IgD-negative memory B cell (primary cell): ENCODE results near the gene NT5DC3. TPM values are rescaled to one million over a fixed set of nuclear protein-coding genes. Genes with fewer than 3 reads are reported as not detected.
"Not testable (repeated sequence)": the region's sequence is repeated elsewhere in the genome, so short reads cannot be mapped to it uniquely, and the experiment has no call there.

Source experiments
- H3K27ac Mint-ChIP-seq, 3 donors: one replicate each; pipeline ENCODE4 v1.8.0; 2020 to 2022; ENCODE audit warnings: mild to moderate bottlenecking in 3 of 3, mixed read lengths in 3 of 3, moderate library complexity in 1 of 3
- H3K27me3 Mint-ChIP-seq: one replicate; pipeline ENCODE4 v1.8.0; 2021; ENCODE audit warnings: mixed read lengths
- H3K36me3 Mint-ChIP-seq: one replicate; pipeline ENCODE4 v1.8.0; 2020; ENCODE audit warnings: mild to moderate bottlenecking, mixed read lengths
- H3K4me1 Mint-ChIP-seq, 3 donors: one replicate each; pipeline ENCODE4 v1.8.0; 2020 to 2022; ENCODE audit warnings: mixed read lengths in 3 of 3, mild to moderate bottlenecking in 1 of 3
- H3K4me3 Mint-ChIP-seq, 4 donors: one replicate each; pipeline ENCODE4 v1.8.0; 2020 to 2022; ENCODE audit warnings: mild to moderate bottlenecking in 4 of 4, mixed read lengths in 4 of 4, moderate library complexity in 3 of 4
- H3K9me3 Mint-ChIP-seq, 3 donors: one replicate each; pipeline ENCODE4 v1.8.0; 2020 to 2021; ENCODE audit warnings: mixed read lengths in 3 of 3, mild to moderate bottlenecking in 1 of 3
- polyA plus RNA-seq: library from polyadenylated mRNA; unstranded; fragments of 300-500 nt; fragmentation: Illumina TruSeq; gene quantifications from one replicate; pipeline ENCODE4 v1.2.3, GENCODE V29; 2021

The NT5DC3 gene
- polyA plus RNA-seq, 1 donor from 2014 or later, result 1.2 TPM

GRCh38 chr12:103844305-103844704 lies 3.3 kb upstream of the NT5DC3 start:
- Mint-ChIP-seq H3K36me3 (no peaks in the 10 kb centered on the region), H3K4me3 (peak overlapping the region in 1 of 4 donors; percentile 82), H3K9me3 (no peaks in the 10 kb centered on the region), H3K27me3 (no peaks in the 10 kb centered on the region), H3K27ac (peak overlapping the region in 1 of 3 donors; percentile 61), H3K4me1 (peaks cover 0 to 11% (median 8%) of the 10 kb centered on the region in 3 donors)

GRCh38 chr12:103841690-103842584 lies 903 bp upstream of the NT5DC3 start:
- H3K36me3 Mint-ChIP-seq, result peaks cover 2% of the 10 kb centered on the region
- H3K4me3 Mint-ChIP-seq, result peak overlapping the region; percentile 89 to 94 (median 92)
- peak overlapping the region in 2 of 3 donors; percentile 77 to 90 for H3K27ac Mint-ChIP-seq
- no peaks in the 10 kb centered on the region for H3K9me3 Mint-ChIP-seq
- peaks cover 11 to 17% (median 14%) of the 10 kb centered on the region in 3 donors for H3K4me1 Mint-ChIP-seq
- peaks cover 1% of the 10 kb centered on the region for H3K27me3 Mint-ChIP-seq

- Mint-ChIP-seq H3K4me3 (peak overlapping the region; percentile 89 to 97 (median 92)), H3K27ac (peak overlapping the region in 2 of 3 donors; percentile 67 to 82), H3K27me3 (peaks cover 1% of the 10 kb centered on the region), H3K4me1 (peaks cover 9 to 17% (median 14%) of the 10 kb centered on the region in 3 donors), H3K36me3 (peaks cover 12% of the 10 kb centered on the region), H3K9me3 (no peaks in the 10 kb centered on the region)
Measured at GRCh38 chr12:103840462-103840875, 565 bp downstream of the NT5DC3 start.

GRCh38 chr12:103839609-103840461 lies 1.2 kb downstream of the NT5DC3 start:
- Mint-ChIP-seq H3K4me3 (peak overlapping the region; percentile 89 to 97 (median 92)), H3K4me1 (peaks cover 11 to 18% (median 17%) of the 10 kb centered on the region in 3 donors), H3K27ac (peak overlapping the region in 1 of 3 donors; percentile 67), H3K9me3 (no peaks in the 10 kb centered on the region), H3K27me3 (peaks cover 1% of the 10 kb centered on the region), H3K36me3 (peaks cover 12% of the 10 kb centered on the region)

- Mint-ChIP-seq H3K27ac (no peak overlapping the region), H3K9me3 (no peaks in the 10 kb centered on the region), H3K4me3 (peak overlapping the region in 2 of 4 donors; percentile 44 to 85), H3K36me3 (peaks cover 12% of the 10 kb centered on the region), H3K27me3 (peaks cover 1% of the 10 kb centered on the region), H3K4me1 (peaks cover 11 to 18% (median 17%) of the 10 kb centered on the region in 3 donors)
Measured at GRCh38 chr12:103839103-103839502, 1.9 kb downstream of the NT5DC3 start.

GRCh38 chr12:103838254-103838914 lies 2.6 kb downstream of the NT5DC3 start:
- Mint-ChIP-seq H3K27me3 (peaks cover 1% of the 10 kb centered on the region), H3K4me1 (peaks cover 14 to 21% (median 18%) of the 10 kb centered on the region in 3 donors), H3K27ac (no peak overlapping the region), H3K4me3 (peak overlapping the region; percentile 37 to 85 (median 48)), H3K36me3 (peaks cover 12% of the 10 kb centered on the region), H3K9me3 (no peaks in the 10 kb centered on the region)

GRCh38 chr12:103836345-103836744 lies 4.7 kb downstream of the NT5DC3 start:
- Mint-ChIP-seq H3K4me3 (no peak overlapping the region), H3K9me3 (no peaks in the 10 kb centered on the region), H3K4me1 (peaks cover 22 to 31% (median 30%) of the 10 kb centered on the region in 3 donors), H3K27me3 (peaks cover 1% of the 10 kb centered on the region), H3K27ac (no peak overlapping the region), H3K36me3 (peaks cover 12% of the 10 kb centered on the region)

- Mint-ChIP-seq H3K36me3 (peaks cover 15% of the 10 kb centered on the region), H3K4me1 (peaks cover 22 to 33% (median 31%) of the 10 kb centered on the region in 3 donors)
- H3K27me3 Mint-ChIP-seq, H3K9me3 Mint-ChIP-seq, H3K4me3 Mint-ChIP-seq, H3K27ac Mint-ChIP-seq: not testable (repeated sequence)
Measured at GRCh38 chr12:103835747-103836335, 5.2 kb downstream of the NT5DC3 start.

- Mint-ChIP-seq H3K4me3 (peak overlapping the region in 1 of 4 donors; percentile 51), H3K9me3 (no peaks in the 10 kb centered on the region), H3K36me3 (peaks cover 15% of the 10 kb centered on the region), H3K4me1 (peaks cover 21 to 35% (median 30%) of the 10 kb centered on the region in 3 donors), H3K27ac (no peak overlapping the region), H3K27me3 (peaks cover 1% of the 10 kb centered on the region)
Measured at GRCh38 chr12:103834942-103835341, 6.1 kb downstream of the NT5DC3 start.

GRCh38 chr12:103833891-103834290 lies 7.1 kb downstream of the NT5DC3 start:
- peaks cover 25 to 45% (median 30%) of the 10 kb centered on the region in 3 donors for H3K4me1 Mint-ChIP-seq
- peaks cover 15% of the 10 kb centered on the region for H3K36me3 Mint-ChIP-seq
- H3K27me3 Mint-ChIP-seq, result peaks cover 1% of the 10 kb centered on the region
- H3K27ac Mint-ChIP-seq, result no peak overlapping the region
- no peaks in the 10 kb centered on the region for H3K9me3 Mint-ChIP-seq
- peak overlapping the region in 2 of 4 donors; percentile 36 to 55 for H3K4me3 Mint-ChIP-seq

GRCh38 chr12:103833095-103833775 lies 7.8 kb downstream of the NT5DC3 start:
- peak overlapping the region in 1 of 3 donors; percentile 63 for H3K27ac Mint-ChIP-seq
- no peaks in the 10 kb centered on the region for H3K27me3 Mint-ChIP-seq
- peaks cover 28 to 40% (median 33%) of the 10 kb centered on the region in 3 donors for H3K4me1 Mint-ChIP-seq
- no peaks in the 10 kb centered on the region for H3K9me3 Mint-ChIP-seq
- H3K36me3 Mint-ChIP-seq, result peaks cover 15% of the 10 kb centered on the region
- H3K4me3 Mint-ChIP-seq, result peak overlapping the region in 3 of 4 donors; percentile 36 to 73 (median 55)

GRCh38 chr12:103832048-103832997 lies 8.7 kb downstream of the NT5DC3 start:
- peaks cover 12% of the 10 kb centered on the region for H3K36me3 Mint-ChIP-seq
- H3K27ac Mint-ChIP-seq, result peak overlapping the region in 2 of 3 donors; percentile 63 to 92
- no peaks in the 10 kb centered on the region for H3K27me3 Mint-ChIP-seq
- H3K9me3 Mint-ChIP-seq, result no peaks in the 10 kb centered on the region
- H3K4me3 Mint-ChIP-seq, result peak overlapping the region; percentile 2 to 84 (median 55)
- H3K4me1 Mint-ChIP-seq, result peaks cover 28 to 31% (median 31%) of the 10 kb centered on the region in 3 donors
